Smooth muscle cell (in vitro differentiated cells): ENCODE results near the gene KIAA1143. TPM values are rescaled to one million over a fixed set of nuclear protein-coding genes. Genes with fewer than 3 reads are reported as not detected.

Source experiments
- DNase-seq: peaks from one replicate; lab custom pipeline; 2025; ENCODE audit not compliant: unreplicated experiment; lab: John Stamatoyannopoulos, UW
- H2AFZ ChIP-seq: fragments of 200-600 bp; sonication (generic); 2 replicates; pipeline ENCODE4 v1.6.0; 2016; ENCODE audit warnings: antibody characterized with exemption, low read depth, mild to moderate bottlenecking
- H3F3A ChIP-seq: fragments of 200-600 bp; sonication (generic); 2 replicates; pipeline ENCODE4 v1.6.0; 2017; ENCODE audit warnings: antibody characterized with exemption, low read depth
- H3K27ac ChIP-seq: fragments of 200-600 bp; sonication (generic); 2 replicates; pipeline ENCODE4 v1.5.1; 2016; ENCODE audit warnings: low read depth, mild to moderate bottlenecking
- H3K27me3 ChIP-seq: fragments of 200-600 bp; sonication (generic); 2 replicates; pipeline ENCODE4 v1.6.1; 2016; ENCODE audit warnings: low read depth, mild to moderate bottlenecking
- H3K36me3 ChIP-seq: fragments of 200-600 bp; sonication (generic); 2 replicates; pipeline ENCODE4 v1.5.1; 2016; ENCODE audit warnings: low read depth
- H3K4me1 ChIP-seq: fragments of 200-600 bp; sonication (generic); 2 replicates; pipeline ENCODE4 v1.5.1; 2016; ENCODE audit warnings: low read depth
- H3K4me2 ChIP-seq: fragments of 200-600 bp; sonication (generic); 2 replicates; pipeline ENCODE4 v1.6.0; 2016; ENCODE audit warnings: mild to moderate bottlenecking
- H3K4me3 ChIP-seq: fragments of 200-600 bp; sonication (generic); 2 replicates; pipeline ENCODE4 v1.5.1; 2016; ENCODE audit warnings: mild to moderate bottlenecking
- H3K79me2 ChIP-seq: fragments of 200-600 bp; sonication (generic); 2 replicates; pipeline ENCODE4 v1.6.0; 2016; ENCODE audit warnings: low read depth, mild to moderate bottlenecking
- H3K9ac ChIP-seq: fragments of 200-600 bp; sonication (generic); 2 replicates; pipeline ENCODE4 v1.6.0; 2016; ENCODE audit warnings: low read depth
- H3K9me3 ChIP-seq: fragments of 200-600 bp; sonication (generic); replicated peaks from 2 replicates; pipeline ENCODE4 v1.5.1; 2016; ENCODE audit warnings: low read depth
- H4K20me1 ChIP-seq: fragments of 200-600 bp; sonication (generic); 2 replicates; pipeline ENCODE4 v1.6.0; 2016; ENCODE audit warnings: low read depth
- CTCF ChIP-seq: fragments of 200-600 bp; sonication (generic); IDR thresholded peaks from 2 replicates; pipeline ENCODE4 v1.5.1; 2017; ENCODE audit warnings: borderline replicate concordance, mild to moderate bottlenecking, antibody characterized with exemption; ENCODE audit not compliant: insufficient read depth, poor library complexity, severe bottlenecking
- WGBS: methylation state at CpG from one replicate; pipeline ENCODE4 v1.1.7; 2016; ENCODE audit warnings: low lambda C conversion rate; 5-methylcytosine and 5-hydroxymethylcytosine counted together
- polyA plus RNA-seq: library from polyadenylated mRNA; unstranded; fragments of >200 nt; fragmentation: Nextera tagmentation; extraction: Ambion mirVana; gene quantifications from 2 replicates; pipeline ENCODE4 v1.2.1, GENCODE V29; 2016
- total RNA-seq: library from RNA; depleted of rRNA; stranded (reverse); fragments of >200 nt; gene quantifications from 2 replicates; pipeline ENCODE4 v1.2.3, GENCODE V29; 2014

The KIAA1143 gene
- total and polyA plus RNA-seq, 2 experiments from 2014 or later = 12.2 to 24.5 TPM

- H2AFZ ChIP-seq = no peak overlapping the region
- no peaks in the 10 kb centered on the region for H3K27me3 ChIP-seq
- H3K9me3 ChIP-seq = no peaks in the 10 kb centered on the region
- H4K20me1 ChIP-seq = no peaks in the 10 kb centered on the region
- no peak for TF ChIP-seq CTCF
- DNase-seq = no peak
- no peak overlapping the region for H3K4me3 ChIP-seq
- H3K9ac ChIP-seq = no peak overlapping the region
- no peaks in the 10 kb centered on the region for H3K36me3 ChIP-seq
- H3K27ac ChIP-seq = no peak overlapping the region
- no peaks in the 10 kb centered on the region for H3F3A ChIP-seq
- no peak overlapping the region for H3K4me2 ChIP-seq
- peaks cover 14% of the 10 kb centered on the region for H3K4me1 ChIP-seq
- peaks cover 36% of the 10 kb centered on the region for H3K79me2 ChIP-seq
These were observed 2.8 kb upstream of the KIAA1143 start for GRCh38 chr3:44764248-44764647.

GRCh38 chr3:44762690-44763089 is 1.3 kb upstream of the KIAA1143 start:
- TF ChIP-seq CTCF = no peak
- H3K79me2 ChIP-seq = peaks cover 43% of the 10 kb centered on the region
- H2AFZ ChIP-seq = peak overlapping the region; percentile 91
- 38% methylated on average over 5 of the region's 5 CpGs for WGBS
- H3K36me3 ChIP-seq = no peaks in the 10 kb centered on the region
- no peaks in the 10 kb centered on the region for H3K27me3 ChIP-seq
- no peak for DNase-seq
- H3K4me2 ChIP-seq = peak overlapping the region; percentile 93
- peaks cover 14% of the 10 kb centered on the region for H3K4me1 ChIP-seq
- H4K20me1 ChIP-seq = no peaks in the 10 kb centered on the region
- no peaks in the 10 kb centered on the region for H3K9me3 ChIP-seq
- H3K4me3 ChIP-seq = peak overlapping the region; percentile 94
- H3F3A ChIP-seq = no peaks in the 10 kb centered on the region
- no peak overlapping the region for H3K27ac ChIP-seq
- H3K9ac ChIP-seq = no peak overlapping the region

GRCh38 chr3:44762170-44762677 is 805 bp upstream of the KIAA1143 start:
- Histone ChIP-seq H3K27ac (no peak overlapping the region), H3K79me2 (peaks cover 43% of the 10 kb centered on the region)

More at GRCh38 chr3:44762170-44762677, 805 bp upstream of the KIAA1143 start:
- no peak for TF ChIP-seq CTCF
- Histone ChIP-seq H3K9me3 (no peaks in the 10 kb centered on the region), H4K20me1 (no peaks in the 10 kb centered on the region), H3K27me3 (no peaks in the 10 kb centered on the region), H2AFZ (peak overlapping the region; percentile 91), H3K4me1 (peaks cover 14% of the 10 kb centered on the region), H3K4me3 (peak overlapping the region; percentile 94), H3K9ac (peak overlapping the region; percentile 93), H3K4me2 (peak overlapping the region; percentile 93), H3K36me3 (no peaks in the 10 kb centered on the region), H3F3A (no peaks in the 10 kb centered on the region)
- 2% methylated on average over 9 of the region's 9 CpGs for WGBS
- DNase-seq = no peak
